MM.1S (cell line): ENCODE data around the gene UTP4.

Experiments used
- DNase-seq: peaks from one replicate; pipeline ENCODE4 v3.0.0-alpha.2; 2015
- H2AFZ ChIP-seq: fragments of 300-600 bp; sonication (generic); 2 replicates; pipeline ENCODE4 v1.6.0; 2016; ENCODE audit warnings: antibody characterized with exemption, low read length
- H3F3A ChIP-seq: fragments of 300-600 bp; sonication (generic); 2 replicates; pipeline ENCODE4 v1.6.1; 2016; ENCODE audit warnings: mild to moderate bottlenecking, antibody characterized with exemption, low read length, moderate library complexity, mixed read lengths; ENCODE audit not compliant: insufficient read depth
- H3K27ac ChIP-seq: fragments of 300-600 bp; sonication (generic); 2 replicates; pipeline ENCODE4 v1.5.1; 2016; ENCODE audit warnings: mild to moderate bottlenecking, low read length
- H3K27me3 ChIP-seq: fragments of 300-600 bp; sonication (generic); replicated peaks from 2 replicates; pipeline ENCODE4 v1.6.0; 2016; ENCODE audit warnings: low read length; ENCODE audit not compliant: insufficient read depth
- H3K36me3 ChIP-seq: fragments of 300-600 bp; sonication (generic); replicated peaks from 2 replicates; pipeline ENCODE4 v1.6.1; 2016; ENCODE audit warnings: mild to moderate bottlenecking, low read length, mixed read lengths; ENCODE audit not compliant: insufficient read depth
- H3K4me1 ChIP-seq: fragments of 300-600 bp; sonication (generic); 2 replicates; pipeline ENCODE4 v1.6.1; 2016; ENCODE audit warnings: low read length, mixed read lengths
- H3K4me2 ChIP-seq: fragments of 300-600 bp; sonication (generic); 2 replicates; pipeline ENCODE4 v1.6.0; 2016; ENCODE audit warnings: low read depth, low read length
- H3K4me3 ChIP-seq: fragments of 300-600 bp; sonication (generic); 2 replicates; pipeline ENCODE4 v1.5.1; 2016; ENCODE audit warnings: low read length, mixed read lengths
- H3K79me2 ChIP-seq: fragments of 300-600 bp; sonication (generic); 2 replicates; pipeline ENCODE4 v1.6.1; 2016; ENCODE audit warnings: mixed run types, low read length, mixed read lengths
- H3K9ac ChIP-seq: fragments of 300-600 bp; sonication (generic); 2 replicates; pipeline ENCODE4 v1.6.1; 2016; ENCODE audit warnings: low read length, mixed read lengths
- H3K9me2 ChIP-seq: fragments of 300-600 bp; sonication (generic); replicated peaks from 2 replicates; pipeline ENCODE4 v1.6.1; 2016; ENCODE audit warnings: mild to moderate bottlenecking, low read length, mixed read lengths; ENCODE audit not compliant: insufficient read depth
- H3K9me3 ChIP-seq: fragments of 300-600 bp; sonication (generic); replicated peaks from 2 replicates; pipeline ENCODE4 v1.6.1; 2016; ENCODE audit warnings: mild to moderate bottlenecking, low read length, mixed read lengths; ENCODE audit not compliant: insufficient read depth
- H4K20me1 ChIP-seq: fragments of 300-600 bp; sonication (generic); 2 replicates; pipeline ENCODE4 v1.6.1; 2016; ENCODE audit warnings: mild to moderate bottlenecking, low read length, moderate library complexity, mixed read lengths; ENCODE audit not compliant: insufficient read depth
- EZH2 ChIP-seq: fragments of 300-600 bp; sonication (generic); optimal IDR thresholded peaks from 2 replicates; pipeline ENCODE3; 2017; ENCODE audit warnings: low read depth, mild to moderate bottlenecking, antibody characterized with exemption, low read length, mixed read lengths
- EZH2phosphoT487 ChIP-seq: fragments of 300-600 bp; sonication (generic); IDR thresholded peaks from 2 replicates; pipeline ENCODE4 v1.6.1; 2018; ENCODE audit warnings: antibody characterized with exemption, low read length
- TF ChIP-seq, protein P1 (sequence below): fragments of 300-600 bp; sonication (generic); IDR thresholded peaks from 2 replicates; pipeline ENCODE4 v1.5.1; 2016; ENCODE audit warnings: antibody characterized with exemption, low read length, mixed read lengths

The UTP4 gene

DNA sequence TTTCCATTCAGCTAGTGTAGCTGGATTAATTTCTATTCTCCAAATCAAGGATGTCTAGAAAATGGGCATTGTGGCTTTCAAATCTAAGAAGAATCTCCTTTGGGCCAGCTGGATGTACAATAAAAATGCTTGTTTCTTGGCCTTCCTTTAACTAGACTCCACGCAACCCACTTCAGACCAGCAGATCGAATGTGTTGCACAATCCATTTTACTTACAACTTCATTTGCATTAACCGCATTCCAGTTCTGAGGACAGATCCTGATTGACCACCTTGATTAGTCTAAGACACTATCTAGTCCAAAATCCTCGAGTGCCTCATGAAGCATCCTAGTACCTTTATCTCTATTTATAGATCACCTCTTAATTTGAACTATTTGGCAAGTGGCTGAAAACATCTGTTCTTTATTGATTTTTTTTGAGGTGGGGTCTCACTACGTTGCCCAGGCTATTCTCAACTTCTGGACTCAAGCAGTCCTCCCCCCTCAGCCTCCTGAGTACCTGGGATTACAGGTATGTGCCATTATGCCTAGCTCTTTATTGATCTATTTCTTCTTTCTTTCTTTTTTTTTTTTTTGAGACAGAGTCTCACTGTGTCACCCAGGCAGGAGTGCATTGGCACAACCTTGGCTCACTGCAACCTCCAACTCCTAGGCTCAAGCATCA, 47.3 kb upstream of the UTP4 start:
- Histone ChIP-seq H3K4me2 (no peak overlapping the region), H3K9me3 (no peaks in the 10 kb centered on the region), H3K36me3 (no peaks in the 10 kb centered on the region; the same call in 1 of the 2 replicates), H3K4me1 (no peaks in the 10 kb centered on the region), H3K9me2 (no peaks in the 10 kb centered on the region), H4K20me1 (no peaks in the 10 kb centered on the region), H2AFZ (no peak overlapping the region), H3K79me2 (no peaks in the 10 kb centered on the region), H3K27me3 (no peaks in the 10 kb centered on the region), H3K9ac (no peak overlapping the region), H3K4me3 (no peak overlapping the region), H3F3A (no peaks in the 10 kb centered on the region), H3K27ac (no peak overlapping the region)
- no peak for DNase-seq
- no peak for TF ChIP-seq EZH2
- no peak for TF ChIP-seq EZH2phosphoT487
- TF ChIP-seq, protein P1, sequence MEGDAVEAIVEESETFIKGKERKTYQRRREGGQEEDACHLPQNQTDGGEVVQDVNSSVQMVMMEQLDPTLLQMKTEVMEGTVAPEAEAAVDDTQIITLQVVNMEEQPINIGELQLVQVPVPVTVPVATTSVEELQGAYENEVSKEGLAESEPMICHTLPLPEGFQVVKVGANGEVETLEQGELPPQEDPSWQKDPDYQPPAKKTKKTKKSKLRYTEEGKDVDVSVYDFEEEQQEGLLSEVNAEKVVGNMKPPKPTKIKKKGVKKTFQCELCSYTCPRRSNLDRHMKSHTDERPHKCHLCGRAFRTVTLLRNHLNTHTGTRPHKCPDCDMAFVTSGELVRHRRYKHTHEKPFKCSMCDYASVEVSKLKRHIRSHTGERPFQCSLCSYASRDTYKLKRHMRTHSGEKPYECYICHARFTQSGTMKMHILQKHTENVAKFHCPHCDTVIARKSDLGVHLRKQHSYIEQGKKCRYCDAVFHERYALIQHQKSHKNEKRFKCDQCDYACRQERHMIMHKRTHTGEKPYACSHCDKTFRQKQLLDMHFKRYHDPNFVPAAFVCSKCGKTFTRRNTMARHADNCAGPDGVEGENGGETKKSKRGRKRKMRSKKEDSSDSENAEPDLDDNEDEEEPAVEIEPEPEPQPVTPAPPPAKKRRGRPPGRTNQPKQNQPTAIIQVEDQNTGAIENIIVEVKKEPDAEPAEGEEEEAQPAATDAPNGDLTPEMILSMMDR = no peak

DNA sequence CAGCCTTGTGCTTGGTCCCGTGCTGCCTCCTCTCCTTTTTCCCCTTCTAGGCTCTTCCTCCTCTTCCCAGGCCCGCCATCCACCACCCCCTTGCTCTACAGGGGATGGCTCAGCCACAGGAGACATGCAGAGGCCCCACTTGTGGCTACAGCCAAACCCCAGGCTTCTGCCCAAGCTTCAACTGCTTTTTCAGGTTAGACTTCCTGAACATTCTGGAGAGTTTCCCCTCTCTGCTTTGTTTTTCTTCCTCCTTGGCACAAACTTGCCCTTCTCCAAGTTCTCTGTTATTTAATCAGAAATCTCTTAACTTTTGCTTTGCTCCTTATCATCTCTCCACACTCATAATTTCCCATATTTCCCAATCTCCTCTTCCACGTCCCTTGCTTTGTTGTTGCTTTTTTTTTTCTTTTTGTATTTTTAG, 45.3 kb upstream of the UTP4 start:
- Histone ChIP-seq H3K4me3 (no peak overlapping the region), H3K27me3 (no peaks in the 10 kb centered on the region), H3K27ac (no peak overlapping the region), H3K36me3 (no peaks in the 10 kb centered on the region; the same call in 1 of the 2 replicates), H3K4me1 (no peaks in the 10 kb centered on the region), H3K9ac (no peak overlapping the region), H3K9me3 (no peaks in the 10 kb centered on the region), H3F3A (no peaks in the 10 kb centered on the region), H2AFZ (no peak overlapping the region), H3K79me2 (no peaks in the 10 kb centered on the region), H3K9me2 (no peaks in the 10 kb centered on the region), H4K20me1 (no peaks in the 10 kb centered on the region), H3K4me2 (no peak overlapping the region)
- TF ChIP-seq EZH2 (no peak), EZH2phosphoT487 (no peak)
- TF ChIP-seq, protein P1 = no peak
- no peak for DNase-seq

DNA sequence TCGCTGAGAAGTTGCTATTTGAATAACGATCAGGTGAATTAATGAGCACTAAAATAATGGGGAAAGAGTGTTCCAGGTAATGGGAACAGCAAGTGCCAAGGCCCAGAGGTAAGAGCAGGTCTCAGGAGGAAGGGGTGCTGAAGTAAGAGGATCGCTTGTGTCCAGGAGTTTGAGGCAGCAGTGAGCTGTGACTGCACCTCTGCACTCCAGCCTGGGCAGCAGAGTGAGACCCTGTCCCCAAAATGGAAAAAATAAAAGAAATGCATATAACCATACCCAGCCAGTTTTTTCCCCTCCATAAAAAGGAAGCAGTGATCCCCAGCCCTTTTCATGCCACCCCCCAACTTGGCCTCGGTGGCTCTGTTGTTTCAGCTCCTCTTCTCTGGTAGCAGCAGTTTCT, 43.8 kb upstream of the UTP4 start:
- no peaks in the 10 kb centered on the region for H3K4me1 ChIP-seq
- no peak overlapping the region for H3K4me3 ChIP-seq
- H3K9ac ChIP-seq = no peak overlapping the region
- no peaks in the 10 kb centered on the region for H3K9me3 ChIP-seq
- no peaks in the 10 kb centered on the region for H3K79me2 ChIP-seq
- no peaks in the 10 kb centered on the region for H3K27me3 ChIP-seq
- H3K4me2 ChIP-seq = no peak overlapping the region
- no peaks in the 10 kb centered on the region for H4K20me1 ChIP-seq
- no peaks in the 10 kb centered on the region for H3K9me2 ChIP-seq
- H3K27ac ChIP-seq = no peak overlapping the region
- DNase-seq = no peak
- TF ChIP-seq EZH2phosphoT487 = no peak
- no peak for TF ChIP-seq EZH2
- H3F3A ChIP-seq = no peaks in the 10 kb centered on the region
- no peak overlapping the region for H2AFZ ChIP-seq
- H3K36me3 ChIP-seq = no peaks in the 10 kb centered on the region; the same call in 1 of the 2 replicates
